HG02588 (cell line): ENCODE data around the gene RHBDL3.

Experiments
- ATAC-seq: cut with Tn5 transposase; IDR thresholded peaks from one replicate; pipeline ENCODE4 v1.9.1; 2021; ENCODE audit warnings: mild to moderate bottlenecking, moderate library complexity; ENCODE audit not compliant: unreplicated experiment

RHBDL3 gene

DNA sequence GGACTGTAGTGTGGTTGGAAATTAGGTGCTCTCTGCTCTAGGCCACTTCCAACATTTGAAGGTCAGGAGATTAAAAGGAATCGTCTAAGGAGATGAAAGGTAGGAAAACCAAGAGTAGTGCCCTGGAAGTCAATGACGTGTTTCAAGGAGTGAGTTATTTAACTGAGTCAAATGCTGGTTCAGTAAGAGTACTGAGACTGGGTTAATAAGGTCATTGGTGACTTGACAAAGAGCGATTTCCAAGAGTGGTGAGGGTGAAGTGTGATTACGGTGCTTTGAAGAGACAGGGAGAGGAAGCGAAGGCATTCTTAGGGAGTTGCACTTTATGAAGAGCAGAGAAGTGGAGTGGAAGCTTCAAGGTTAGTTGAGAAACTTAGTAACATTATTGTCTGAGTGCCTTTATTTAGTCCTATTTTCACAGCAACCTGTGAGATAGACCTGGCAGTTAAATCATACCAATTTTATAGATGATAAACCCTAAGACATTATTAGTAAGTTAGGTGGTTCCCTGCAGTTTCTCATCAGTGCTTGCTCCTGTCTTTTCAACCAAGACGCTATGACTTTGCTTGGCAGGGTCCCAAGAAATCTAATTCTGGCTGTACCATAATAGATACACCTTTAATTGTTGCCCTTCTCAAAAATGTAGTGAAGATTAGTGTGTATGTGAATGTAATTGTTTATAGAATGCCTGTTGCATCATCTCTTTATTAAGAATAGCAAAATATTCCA, 90.2 kb downstream of the RHBDL3 start:
- ATAC-seq: no peak

DNA sequence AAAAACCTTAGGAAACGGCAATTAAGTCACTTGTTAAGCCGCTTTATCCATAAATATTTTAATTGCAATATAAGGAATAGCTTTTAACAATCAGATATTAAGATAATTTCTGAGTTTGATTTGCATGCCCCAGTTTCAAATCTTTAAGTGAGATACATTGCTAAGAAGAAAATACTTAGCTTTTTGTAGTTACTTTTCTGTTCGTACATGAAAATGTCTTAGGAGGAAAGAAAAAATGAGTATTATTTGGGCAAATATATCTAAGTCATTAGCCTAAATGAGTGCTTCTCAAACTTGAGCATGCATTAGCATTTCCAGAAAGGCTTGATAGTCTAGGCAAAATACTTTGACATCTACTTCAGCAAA, 90.7 kb downstream of the RHBDL3 start:
- ATAC-seq: no peak

DNA sequence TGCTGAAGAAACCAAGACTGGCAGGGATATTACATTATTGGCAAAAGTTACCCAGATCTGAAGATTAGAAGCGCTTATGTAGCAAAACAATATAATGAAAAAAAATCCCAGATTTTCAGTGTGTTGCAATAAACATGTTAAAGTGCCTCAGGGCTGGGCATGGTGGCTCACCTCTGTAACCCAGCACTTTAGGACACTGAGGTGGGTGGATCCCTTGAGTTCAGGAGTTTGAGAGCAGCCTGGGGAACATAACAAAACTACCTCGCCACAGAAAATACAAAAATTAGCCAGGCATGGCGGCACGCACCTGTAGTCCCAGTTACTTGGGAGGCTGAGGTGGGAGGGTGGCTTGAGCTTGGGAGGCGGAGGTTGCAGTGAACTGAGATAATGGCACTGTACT, 91.1 kb downstream of the RHBDL3 start:
- ATAC-seq: no peak

DNA sequence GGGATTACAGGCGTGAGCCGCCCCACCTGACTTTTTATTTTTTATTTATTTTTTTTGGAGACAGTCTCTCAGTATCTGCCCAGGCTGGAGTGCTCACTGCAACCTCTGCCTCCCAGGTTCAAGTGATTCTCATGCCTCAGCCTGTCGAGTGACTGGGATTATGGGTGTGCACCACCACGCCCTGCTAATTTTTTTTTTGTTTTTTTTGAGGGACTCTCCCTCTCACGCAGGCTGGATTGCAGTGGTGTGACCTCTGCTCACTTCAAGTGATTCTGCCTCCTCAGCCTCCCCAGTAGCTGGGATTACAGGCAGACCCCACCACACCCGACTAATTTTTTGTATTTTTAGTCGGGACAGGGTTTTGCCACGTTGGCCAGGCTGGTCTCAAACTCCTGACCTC, 92.0 kb downstream of the RHBDL3 start:
- ATAC-seq: no peak

DNA sequence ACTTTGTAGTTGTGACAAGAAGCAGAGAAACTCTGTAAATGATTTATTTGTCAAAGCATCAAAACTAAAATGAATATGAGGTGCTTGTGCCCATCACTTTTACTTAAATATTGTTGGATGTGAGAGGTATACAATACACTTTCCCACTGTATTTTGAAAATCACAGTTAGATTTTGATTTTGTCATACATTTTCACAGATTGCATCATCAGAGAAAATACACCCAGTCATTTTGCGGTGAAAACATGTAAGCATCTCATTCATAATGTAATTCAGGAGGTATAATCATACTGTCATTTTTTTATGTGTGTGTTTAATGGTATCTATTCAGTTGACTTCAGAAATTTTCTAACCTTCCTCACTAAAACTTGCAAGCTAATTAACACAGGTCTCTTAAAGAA, 95.6 kb downstream of the RHBDL3 start:
- no peak for ATAC-seq

DNA sequence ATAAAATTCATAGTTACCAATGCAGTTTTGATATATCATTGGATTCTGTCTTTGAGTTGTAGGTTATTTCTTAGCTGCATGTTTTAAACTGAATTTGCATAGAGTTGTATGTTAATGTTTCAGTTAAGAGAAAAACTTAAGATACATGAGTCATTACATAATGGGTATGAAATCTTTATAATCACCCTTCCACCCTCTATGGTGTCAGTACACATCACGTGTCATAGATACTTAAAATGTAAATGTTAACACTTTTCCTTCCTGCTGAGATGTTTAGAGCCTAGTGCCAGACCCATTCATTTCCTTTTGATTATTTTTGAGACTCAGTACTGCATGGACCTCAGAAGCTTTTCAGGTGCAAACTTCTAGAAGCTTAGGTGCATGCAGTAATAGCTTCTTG, 104.8 kb downstream of the RHBDL3 start:
- no peak for ATAC-seq
